Omental fat pad (tissue), 4 donors: ENCODE measurements around the gene RPL27. TPM values are rescaled to one million over a fixed set of nuclear protein-coding genes. Genes with fewer than 3 reads are reported as not detected.

ENCODE experiments used
- ATAC-seq: fragments of 150-250 bp; one replicate; pipeline ENCODE4 v1.9.1; 2016; ENCODE audit warnings: mild to moderate bottlenecking, moderate library complexity; ENCODE audit not compliant: low FRiP score
- DNase-seq: peaks from one replicate; pipeline ENCODE4 v3.0.0-alpha.2; 2019; ENCODE audit warnings: low spot score
- CTCF ChIP-seq, 3 donors: fragments of 450-650 bp; IDR thresholded peaks; one replicate each; pipeline ENCODE4 v1.5.1; 2016 to 2017; ENCODE audit warnings: antibody characterized with exemption in 3 of 3, mild to moderate bottlenecking in 3 of 3, moderate library complexity in 2 of 3
- total RNA-seq, 4 donors: library from RNA; depleted of rRNA; stranded (reverse); fragments of >200 nt; gene quantifications; one replicate each; pipeline ENCODE4 v1.1.0, GENCODE V29; 2016

The RPL27 gene
- total RNA-seq, result 1,000 to 10,000 TPM in 3 of 4 donors, 100 to 1,000 TPM in 1; 852 to 1,453 (median 1,237) TPM

- ATAC-seq, result peak; percentile 98
- TF ChIP-seq CTCF (IDR thresholded peaks at IDR 0.05), result peak in 2 of 3 donors; percentile 58 to 81
- peak; percentile 96 for DNase-seq
These were observed at the start of gene RPL27 for GRCh38 chr17:42997984-42998938. RPL27 (plus strand) TSS chr17:42998419; CDS start chr17:42998751, 332 bp downstream.

GRCh38 chr17:42950044-42950783 is 48.0 kb upstream of the RPL27 start:
- TF ChIP-seq CTCF (IDR thresholded peaks at IDR 0.05), result no peak
- DNase-seq, result no peak
- ATAC-seq, result no peak

- DNase-seq (no peak), ATAC-seq (no peak)
- no peak for TF ChIP-seq CTCF (IDR thresholded peaks at IDR 0.05)
These were observed 44.5 kb upstream of the RPL27 start for GRCh38 chr17:42953669-42954068.

- ATAC-seq (peak; percentile 95), DNase-seq (peak; percentile 52)
- TF ChIP-seq CTCF (IDR thresholded peaks at IDR 0.05), result no peak
These were observed 33.9 kb upstream of the RPL27 start, which contains the start of gene AARSD1 for GRCh38 chr17:42964161-42964932. AARSD1 (minus strand) TSS chr17:42964454; CDS start chr17:42964440, 14 bp downstream.

- no peak for TF ChIP-seq CTCF (IDR thresholded peaks at IDR 0.05)
- DNase-seq (no peak), ATAC-seq (no peak)
These were observed 30.3 kb upstream of the RPL27 start for GRCh38 chr17:42967925-42968324.

GRCh38 chr17:42969001-42969581 is 29.1 kb upstream of the RPL27 start:
- ATAC-seq (no peak), DNase-seq (no peak)
- no peak for TF ChIP-seq CTCF (IDR thresholded peaks at IDR 0.05)
